HEK293 (cell line): ENCODE measurements around the gene SMAD7.

Experiments used
- ZNF23 ChIP-seq: fragments of 450-650 bp; formaldehyde crosslinking; IDR thresholded peaks from 2 replicates; pipeline ENCODE4 v1.5.1; 2016; ENCODE audit warnings: missing biosample characterization, missing genetic modification characterization, borderline replicate concordance
- TF ChIP-seq, protein P1 (sequence below): fragments of 450-650 bp; formaldehyde crosslinking; conservative IDR thresholded peaks from 2 replicates; pipeline ENCODE4 v1.5.1; 2016; ENCODE audit warnings: low read depth, missing biosample characterization, missing genetic modification characterization

DNA sequence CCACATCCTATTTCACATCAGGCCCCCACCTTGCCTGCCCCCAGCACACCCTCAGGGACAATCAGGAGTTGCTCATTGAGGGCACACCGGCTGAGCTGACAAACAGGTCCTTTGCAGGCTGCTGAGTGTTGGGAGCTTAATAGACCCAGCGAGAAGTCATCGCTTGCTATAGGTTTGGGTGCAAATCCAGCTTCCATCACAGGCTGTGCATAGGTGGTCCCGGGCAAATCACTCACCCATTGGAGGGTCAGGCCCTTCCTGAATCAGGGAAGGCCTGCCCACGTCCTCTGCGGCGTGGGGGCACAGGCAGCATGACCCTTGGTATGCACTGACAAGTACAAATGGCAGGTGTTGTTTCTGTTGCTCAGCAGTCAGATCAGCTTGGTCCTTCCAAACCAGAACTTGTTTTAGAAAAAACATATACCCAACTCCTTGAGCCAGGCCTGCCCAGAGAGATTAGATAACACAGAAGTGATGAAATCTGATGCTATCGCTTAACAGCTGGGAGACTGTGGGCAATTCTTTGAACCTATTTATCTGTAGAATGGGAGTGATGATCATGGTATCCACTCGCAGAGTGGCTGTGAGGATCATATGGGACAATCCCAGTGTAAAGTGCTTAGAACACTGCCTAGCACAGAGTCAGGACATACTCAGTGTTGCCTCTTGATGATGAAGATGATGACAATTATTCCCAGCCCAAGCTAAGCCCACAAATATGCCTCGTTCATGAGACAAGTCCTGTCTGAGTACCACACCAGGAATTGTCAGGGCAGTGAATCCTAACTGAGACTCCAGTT is 34.9 kb downstream of the SMAD7 start:
- TF ChIP-seq, protein P1, sequence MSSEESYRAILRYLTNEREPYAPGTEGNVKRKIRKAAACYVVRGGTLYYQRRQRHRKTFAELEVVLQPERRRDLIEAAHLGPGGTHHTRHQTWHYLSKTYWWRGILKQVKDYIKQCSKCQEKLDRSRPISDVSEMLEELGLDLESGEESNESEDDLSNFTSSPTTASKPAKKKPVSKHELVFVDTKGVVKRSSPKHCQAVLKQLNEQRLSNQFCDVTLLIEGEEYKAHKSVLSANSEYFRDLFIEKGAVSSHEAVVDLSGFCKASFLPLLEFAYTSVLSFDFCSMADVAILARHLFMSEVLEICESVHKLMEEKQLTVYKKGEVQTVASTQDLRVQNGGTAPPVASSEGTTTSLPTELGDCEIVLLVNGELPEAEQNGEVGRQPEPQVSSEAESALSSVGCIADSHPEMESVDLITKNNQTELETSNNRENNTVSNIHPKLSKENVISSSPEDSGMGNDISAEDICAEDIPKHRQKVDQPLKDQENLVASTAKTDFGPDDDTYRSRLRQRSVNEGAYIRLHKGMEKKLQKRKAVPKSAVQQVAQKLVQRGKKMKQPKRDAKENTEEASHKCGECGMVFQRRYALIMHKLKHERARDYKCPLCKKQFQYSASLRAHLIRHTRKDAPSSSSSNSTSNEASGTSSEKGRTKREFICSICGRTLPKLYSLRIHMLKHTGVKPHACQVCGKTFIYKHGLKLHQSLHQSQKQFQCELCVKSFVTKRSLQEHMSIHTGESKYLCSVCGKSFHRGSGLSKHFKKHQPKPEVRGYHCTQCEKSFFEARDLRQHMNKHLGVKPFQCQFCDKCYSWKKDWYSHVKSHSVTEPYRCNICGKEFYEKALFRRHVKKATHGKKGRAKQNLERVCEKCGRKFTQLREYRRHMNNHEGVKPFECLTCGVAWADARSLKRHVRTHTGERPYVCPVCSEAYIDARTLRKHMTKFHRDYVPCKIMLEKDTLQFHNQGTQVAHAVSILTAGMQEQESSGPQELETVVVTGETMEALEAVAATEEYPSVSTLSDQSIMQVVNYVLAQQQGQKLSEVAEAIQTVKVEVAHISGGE (tag by site-specific recombination), result no peak
- no peak for TF ChIP-seq ZNF23 (tag by site-specific recombination)
